Stimulated activated CD8-positive, alpha-beta memory T cell treated with anti-CD3 and anti-CD28 coated beads, Interleukin-2, amount 100 ng/mL, for 48 hours (primary cell): Measurements from ENCODE around the gene TIPRL.
"Not testable (repeated sequence)": the region's sequence is repeated elsewhere in the genome, so short reads cannot be mapped to it uniquely, and the experiment has no call there.

Source experiments
- DNase-seq, 2 donors: peaks; one replicate each; pipeline ENCODE4 v3.0.0-alpha.2; 2020; ENCODE audit warnings: low read depth in 2 of 2

Gene TIPRL

GRCh38 chr1:168178638-168179437 lies at the start of gene TIPRL:
Gene TIPRL (plus strand): TSS chr1:168178962. CDS start chr1:168179078, 116 bp downstream.
- DNase-seq: peak; percentile 90

DNA sequence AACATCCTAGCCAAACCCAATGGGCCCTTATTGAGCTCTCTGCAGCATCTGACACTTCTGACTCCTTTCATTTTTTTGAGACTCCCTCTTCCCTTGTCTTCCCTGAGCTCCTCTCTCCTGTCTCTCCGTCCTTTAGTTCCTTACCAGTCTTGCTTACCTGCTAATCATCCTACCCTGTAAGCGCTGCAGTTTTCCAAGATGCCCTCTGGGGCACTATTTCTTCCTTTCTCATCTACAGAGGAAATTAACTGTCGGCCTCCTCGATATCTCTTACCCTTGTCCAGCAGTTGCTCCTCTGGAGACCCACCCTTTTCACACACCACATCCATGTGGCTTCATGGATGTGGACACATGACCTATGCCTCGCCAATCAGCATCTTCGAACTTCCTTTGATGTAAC lies 48.8 kb upstream of the TIPRL start:
- DNase-seq: no peak

- DNase-seq: no peak
These were observed 44.6 kb upstream of the TIPRL start for GRCh38 chr1:168134132-168134531.

GRCh38 chr1:168134642-168135041 lies 44.1 kb upstream of the TIPRL start:
- DNase-seq: no peak

- no peak for DNase-seq
These were observed 43.4 kb upstream of the TIPRL start for GRCh38 chr1:168135116-168135920.

DNA sequence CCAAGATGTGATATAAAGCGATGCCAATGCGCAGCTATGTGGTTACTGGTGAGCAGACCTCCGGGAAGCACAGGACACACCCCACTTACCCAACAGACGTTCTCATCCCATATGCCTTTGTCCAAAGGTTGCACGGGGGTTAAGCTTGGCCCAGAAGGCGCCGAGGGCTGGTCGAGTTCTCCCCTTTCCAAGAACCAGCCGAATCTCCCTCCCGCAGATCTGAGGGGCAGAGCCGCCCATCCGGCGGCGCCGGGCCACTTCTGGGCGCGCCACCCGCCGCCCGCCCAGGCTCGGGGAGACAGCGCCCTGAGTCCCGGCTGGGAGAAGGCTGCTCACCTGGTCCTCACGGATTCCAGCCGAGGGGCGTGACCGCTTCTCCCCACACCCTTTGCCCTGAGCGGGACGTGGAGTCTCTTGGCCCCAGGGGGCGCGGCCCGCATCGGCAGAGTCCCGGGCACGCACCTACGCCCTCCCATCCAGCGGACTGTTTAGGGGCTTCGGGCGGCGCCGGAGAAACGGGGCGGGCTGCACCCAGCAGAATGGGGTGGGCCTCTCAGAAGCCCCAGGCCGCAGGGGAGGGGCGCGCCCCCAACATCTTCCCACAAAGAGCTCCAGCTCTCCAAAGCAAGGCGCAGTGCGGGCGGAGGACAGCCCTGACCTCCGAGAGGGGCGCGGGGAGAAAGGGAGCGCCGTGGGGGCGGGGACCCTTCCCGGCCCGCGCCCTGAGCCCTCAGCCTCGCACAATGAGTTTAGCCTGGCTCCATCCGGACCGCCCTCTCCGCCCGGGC lies 42.6 kb upstream of the TIPRL start:
- no peak for DNase-seq

DNA sequence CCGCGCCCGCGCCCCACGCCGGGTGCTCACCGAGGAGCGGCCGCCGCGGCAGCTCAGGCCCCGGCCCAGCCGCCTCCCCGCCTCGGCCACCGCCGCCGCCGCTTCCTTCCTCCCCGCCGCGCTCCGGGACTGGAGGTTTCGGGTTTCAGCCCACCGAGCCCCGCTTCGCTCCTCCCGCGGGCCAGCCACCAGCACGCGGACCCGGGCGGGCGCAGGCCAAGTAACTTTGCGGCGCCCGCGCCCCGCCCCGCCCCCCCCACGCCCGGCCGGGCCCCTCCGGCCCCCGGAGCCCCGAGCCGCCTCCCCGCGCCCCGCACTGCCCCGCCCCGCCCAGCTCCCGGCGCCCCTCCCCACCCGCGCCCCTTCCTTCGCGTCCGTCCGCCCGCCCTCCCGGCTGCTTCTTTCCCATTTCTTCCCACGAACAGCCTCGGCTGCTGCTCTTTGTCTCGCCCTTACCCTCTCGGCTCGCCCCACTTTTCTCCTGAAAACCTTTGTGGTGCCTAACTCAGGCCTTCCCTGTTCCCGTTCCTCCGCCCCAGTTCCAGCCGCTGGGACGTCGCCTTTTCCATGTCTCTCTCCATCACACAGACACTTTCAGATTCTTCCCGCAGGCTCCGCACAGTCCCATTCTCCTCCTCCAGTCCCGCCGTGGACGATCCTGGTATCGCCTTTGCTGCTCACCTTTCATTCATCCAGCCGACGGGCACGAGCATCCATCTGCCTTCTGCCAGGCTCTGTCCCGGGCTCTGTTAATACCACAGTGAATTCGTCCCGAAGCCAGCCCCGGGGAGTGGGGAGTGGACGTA lies 41.9 kb upstream of the TIPRL start, which contains the start of gene GPR161:
GPR161 (minus strand) TSS at position 222 of the 806 bp plus-strand sequence. CDS start 32,080 bp downstream, outside the sequence.
- no peak for DNase-seq

DNA sequence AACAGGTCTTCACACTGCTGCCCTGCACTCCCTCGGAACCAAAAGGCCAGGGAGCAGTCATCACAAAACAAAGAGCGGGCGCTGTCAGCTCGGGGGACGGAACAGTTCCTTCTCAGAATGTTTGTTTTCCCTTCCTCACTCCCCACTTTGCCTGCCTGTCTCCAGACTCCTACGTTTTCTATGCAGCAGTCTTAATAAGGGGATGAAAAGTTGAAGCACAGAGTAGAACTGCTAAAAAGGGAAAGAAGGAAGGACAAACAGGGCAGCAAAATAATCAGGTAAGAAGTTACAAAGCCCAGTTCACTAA lies 41.3 kb upstream of the TIPRL start:
- no peak for DNase-seq

- DNase-seq: no peak
These were observed 40.6 kb upstream of the TIPRL start for GRCh38 chr1:168138134-168138533.

GRCh38 chr1:168139070-168139469 lies 39.7 kb upstream of the TIPRL start:
- no peak for DNase-seq

- no peak for DNase-seq
These were observed 36.8 kb upstream of the TIPRL start for GRCh38 chr1:168141871-168142385.

DNA sequence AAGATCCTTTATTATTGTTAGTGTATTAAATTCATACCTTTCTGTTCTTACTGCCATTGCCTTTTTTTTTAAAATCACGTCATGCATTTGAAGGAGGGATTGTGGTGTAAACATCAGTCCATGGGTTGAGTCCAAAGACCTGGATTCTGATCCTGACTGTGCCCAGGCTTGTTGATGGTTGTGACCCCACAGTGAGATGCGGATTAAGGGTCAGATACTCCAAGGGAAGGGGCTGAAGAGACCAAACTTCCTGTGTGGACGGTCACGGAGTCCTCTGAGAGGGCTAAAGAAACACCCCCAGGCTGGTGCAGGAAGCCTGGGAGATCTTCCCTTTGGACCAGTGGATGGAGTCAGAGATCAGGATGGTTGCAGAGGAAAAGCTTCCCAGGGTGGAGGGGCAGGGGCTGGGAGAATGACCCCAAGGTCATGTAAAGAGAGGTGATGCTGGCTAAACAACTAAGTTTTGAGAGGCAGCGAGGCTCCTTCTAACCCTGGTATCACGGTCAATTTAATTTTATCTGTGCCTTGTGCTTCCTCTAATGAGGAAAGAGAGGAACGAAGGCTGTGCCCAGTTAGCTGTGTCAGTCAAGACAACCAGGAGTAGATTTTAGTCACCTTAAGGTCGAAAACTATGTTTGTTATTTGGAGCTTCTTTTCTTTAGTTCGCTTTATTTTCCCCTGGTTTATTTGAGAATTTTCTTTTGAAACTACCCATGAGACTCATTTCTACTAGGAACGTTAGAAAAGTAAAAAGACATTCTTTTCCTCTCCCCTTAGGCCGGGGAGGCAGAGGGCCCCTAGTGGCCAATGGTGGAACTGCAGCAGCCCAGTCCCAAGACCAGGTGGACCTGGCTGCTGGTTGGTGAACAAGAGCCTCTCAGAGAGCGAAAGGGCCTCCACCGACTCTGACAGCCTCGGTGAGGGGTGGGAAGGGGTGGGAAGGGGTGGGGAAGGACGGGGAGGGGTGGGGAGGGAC lies 33.3 kb upstream of the TIPRL start:
- peak; percentile 77 to 83 for DNase-seq

GRCh38 chr1:168146160-168146539 lies 32.6 kb upstream of the TIPRL start:
- DNase-seq: no peak

GRCh38 chr1:168146626-168147025 lies 32.1 kb upstream of the TIPRL start:
- DNase-seq: no peak

DNA sequence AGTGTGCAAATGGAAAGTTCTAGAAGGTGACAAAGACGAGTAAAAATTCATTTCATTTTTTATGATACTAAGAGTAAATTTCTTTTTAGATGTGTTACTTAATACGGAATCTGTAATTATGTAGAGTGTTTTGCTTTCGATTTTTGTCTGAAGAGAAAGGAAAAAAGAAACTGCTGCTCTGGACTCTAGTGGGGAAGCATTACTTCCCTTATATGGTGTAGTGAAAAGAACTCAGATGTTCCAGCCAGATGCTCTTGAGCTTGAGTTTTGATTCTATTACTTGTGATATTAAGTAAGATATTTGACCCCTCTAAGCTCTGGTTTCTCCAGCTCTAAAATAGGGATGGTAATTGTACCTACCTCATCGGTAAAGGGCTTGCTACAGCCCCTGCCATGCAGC lies 29.8 kb upstream of the TIPRL start:
- no peak for DNase-seq

DNA sequence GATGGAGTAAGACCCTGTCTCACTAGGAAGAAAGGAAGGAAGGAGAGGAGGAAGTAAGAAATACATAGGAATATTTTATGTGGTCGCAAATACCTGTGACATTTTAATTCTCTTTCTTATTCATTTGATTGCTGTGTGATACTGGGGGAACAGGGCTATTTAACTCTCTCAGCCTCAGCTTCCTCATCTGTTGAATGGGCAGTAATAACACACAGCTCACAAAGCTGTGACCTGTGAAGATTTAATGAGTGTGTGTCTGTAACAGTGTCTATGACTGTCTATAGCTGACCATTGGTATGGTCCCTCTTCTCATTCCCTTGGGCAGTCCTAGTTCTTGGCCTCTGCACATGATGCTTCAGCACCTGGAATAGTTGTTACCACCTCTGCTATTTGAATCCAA lies 28.5 kb upstream of the TIPRL start:
- no peak for DNase-seq

DNA sequence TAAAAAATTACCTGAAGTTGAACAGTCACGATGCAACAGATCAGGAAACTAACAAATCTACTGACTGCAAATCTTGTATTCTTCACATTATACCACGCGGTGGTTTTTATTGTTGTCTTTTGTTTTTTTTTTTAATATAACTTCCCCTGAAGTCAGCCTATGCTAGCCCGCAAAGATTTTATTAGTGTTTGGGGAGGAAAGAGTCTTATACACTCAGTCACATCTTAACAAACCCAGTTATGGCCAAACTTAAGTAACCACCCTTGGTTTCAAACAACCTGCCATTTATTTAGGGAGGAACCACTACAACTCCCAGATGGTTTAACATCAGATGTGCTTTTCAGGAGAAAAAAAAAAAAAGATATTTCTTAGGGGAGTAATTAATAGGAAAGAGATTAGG lies 26.8 kb upstream of the TIPRL start:
- DNase-seq: no peak

- not testable (repeated sequence) for DNase-seq
These were observed 24.1 kb upstream of the TIPRL start for GRCh38 chr1:168154707-168155106.

GRCh38 chr1:168155910-168156309 lies 22.9 kb upstream of the TIPRL start:
- DNase-seq: no peak

DNA sequence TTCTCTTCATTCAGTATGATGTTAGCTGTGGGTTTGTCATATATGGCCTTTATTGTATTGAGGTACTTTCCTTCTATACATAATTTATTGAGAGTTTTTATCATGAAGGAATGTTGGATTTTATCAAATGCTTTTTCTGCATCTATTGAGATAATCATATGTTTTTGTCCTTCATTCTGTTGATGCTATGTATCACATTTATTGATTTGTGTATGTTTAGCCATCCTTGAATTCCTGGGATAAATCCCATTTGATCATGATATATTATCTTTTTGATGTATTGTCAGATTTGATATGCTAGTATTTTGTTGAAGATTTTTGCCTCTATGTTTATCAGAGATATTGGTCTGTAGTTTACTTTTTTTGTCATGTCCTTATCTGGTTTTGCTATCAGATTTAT lies 21.1 kb upstream of the TIPRL start:
- DNase-seq: no peak
